SK-N-SH treated with all-trans-retinoic acid at 6 μM for 48 hours (cell line): ENCODE data around the gene HABP4.

Source experiments
- CREB5 ChIP-seq: fragments of 250-450 bp; sonication (Bioruptor Pico); IDR thresholded peaks from 2 replicates; pipeline ENCODE4 v1.5.1; 2020; ENCODE audit warnings: low read depth, mild to moderate bottlenecking, moderate library complexity
- CSDC2 ChIP-seq: fragments of 250-450 bp; sonication (Bioruptor Pico); IDR thresholded peaks from 2 replicates; pipeline ENCODE4 v1.5.0; 2020; ENCODE audit warnings: mild to moderate bottlenecking, moderate library complexity
- GLIS3 ChIP-seq: fragments of 250-450 bp; sonication (Bioruptor Pico); IDR thresholded peaks from 2 replicates; pipeline ENCODE4 v1.5.0; 2020; ENCODE audit warnings: mild to moderate bottlenecking, moderate library complexity
- ISL1 ChIP-seq: fragments of 250-450 bp; sonication (Bioruptor Pico); IDR thresholded peaks from 2 replicates; pipeline ENCODE4 v2.1.2; 2022; ENCODE audit warnings: mild to moderate bottlenecking, moderate library complexity
- PATZ1 ChIP-seq: fragments of 250-450 bp; sonication (Bioruptor Pico); IDR thresholded peaks from 2 replicates; pipeline ENCODE4 v1.8.0; 2020; ENCODE audit warnings: mild to moderate bottlenecking, moderate library complexity, borderline replicate concordance
- POU6F1 ChIP-seq: fragments of 250-450 bp; sonication (Bioruptor Pico); IDR thresholded peaks from 2 replicates; pipeline ENCODE4 v1.8.0; 2021; ENCODE audit warnings: low read depth, mild to moderate bottlenecking, moderate library complexity, borderline replicate concordance
- PPARA ChIP-seq: fragments of 250-450 bp; sonication (Bioruptor Pico); IDR thresholded peaks from 2 replicates; pipeline ENCODE4 v1.5.0; 2020; ENCODE audit warnings: mild to moderate bottlenecking, borderline replicate concordance
- RARB ChIP-seq: fragments of 250-450 bp; sonication (Bioruptor Pico); IDR thresholded peaks from 2 replicates; pipeline ENCODE4 v1.8.0; 2021; ENCODE audit warnings: mild to moderate bottlenecking, moderate library complexity
- SNAI2 ChIP-seq: fragments of 250-450 bp; sonication (Bioruptor Pico); IDR thresholded peaks from 2 replicates; pipeline ENCODE4 v1.5.0; 2020; ENCODE audit warnings: mild to moderate bottlenecking, moderate library complexity
- TCF4 ChIP-seq: fragments of 250-450 bp; sonication (Bioruptor Pico); IDR thresholded peaks from 2 replicates; pipeline ENCODE4 v1.8.0; 2021; ENCODE audit warnings: mild to moderate bottlenecking, moderate library complexity, borderline replicate concordance
- TOX ChIP-seq: fragments of 250-450 bp; sonication (Bioruptor Pico); IDR thresholded peaks from 2 replicates; pipeline ENCODE4 v1.8.0; 2021; ENCODE audit warnings: mild to moderate bottlenecking, moderate library complexity, borderline replicate concordance
- TSHZ2 ChIP-seq: fragments of 250-450 bp; sonication (Bioruptor Pico); IDR thresholded peaks from 2 replicates; pipeline ENCODE4 v1.5.0; 2020; ENCODE audit warnings: mild to moderate bottlenecking, moderate library complexity
- ZFP3 ChIP-seq: fragments of 250-450 bp; sonication (Bioruptor Pico); IDR thresholded peaks from 2 replicates; pipeline ENCODE4 v1.5.0; 2020; ENCODE audit warnings: mild to moderate bottlenecking, moderate library complexity
- ZFP30 ChIP-seq: fragments of 450-650 bp; formaldehyde crosslinking; IDR thresholded peaks from 2 replicates; pipeline ENCODE4 v1.5.0; 2022; ENCODE audit warnings: mild to moderate bottlenecking, moderate library complexity

GRCh38 chr9:96437454-96437853 is 12.5 kb upstream of the HABP4 start:
- TF ChIP-seq POU6F1 (CRISPR knock-in tag) (no peak), SNAI2 (no peak), ZFP3 (CRISPR knock-in tag) (no peak), PATZ1 (CRISPR knock-in tag) (no peak), TOX (CRISPR knock-in tag) (no peak), ZFP30 (CRISPR knock-in tag) (no peak), TSHZ2 (CRISPR knock-in tag) (no peak), CSDC2 (CRISPR knock-in tag) (no peak), RARB (CRISPR knock-in tag) (no peak), PPARA (CRISPR knock-in tag) (no peak), TCF4 (CRISPR knock-in tag) (no peak), ISL1 (CRISPR knock-in tag) (no peak), CREB5 (CRISPR knock-in tag) (no peak), GLIS3 (CRISPR knock-in tag) (no peak)
